Heart left ventricle (tissue), 13 donors: Measurements from ENCODE around the gene ABTB2.

Experiments
- POLR2A ChIP-seq, 2 donors: fragments of 450-650 bp; IDR thresholded peaks; one replicate each; pipeline ENCODE4 v1.6.1; 2017; ENCODE audit warnings: antibody characterized with exemption in 2 of 2, mild to moderate bottlenecking in 2 of 2, moderate library complexity in 2 of 2
- TF ChIP-seq, protein P1 (sequence below), 12 donors: fragments of 200-600 bp; sonication (generic) in 4 of 12; IDR thresholded peaks; one replicate each; pipeline versions ENCODE4 v1.5.0 to v1.8.0; 2018 to 2022; ENCODE audit warnings: antibody characterized with exemption in 12 of 12, mild to moderate bottlenecking in 5 of 12
- donor health status: ischemic (EF 13 %, LVEDD 7.1; RV severe dilation, severe dysfunction).
- donor health status: DM: no; HTN: yes; CAD: no.
- donor health status: DM: no; HTN: no; CAD: no.
- donor health status: ischemic (EF 25% LVEDD 6.9; RV normal size, moderate dysfunction).
- donor health status: ischemic (EF 25% LVEDD 5.7; RV mildly dilated, moderate dysfunction).
- donor health status: ischemic (EF 35%, LVEDD 5.7; RV mildly dilated, moderate dysfunction).
- donor health status: nonischemic (EF 11% LVEDD 7.7; RV severe dilation, severe dysfunction).
- donor health status: DM: yes; HTN: yes; CAD: no.
- donor health status: PGD.
- donor health status: ischemic (EF 29% LVEDD 5.4; RV normal size, mild dysfunction).
- donor health status: nonischemic (EF 23%, LVEDD 6.1; RV moderate dilation, normal function).

DNA sequence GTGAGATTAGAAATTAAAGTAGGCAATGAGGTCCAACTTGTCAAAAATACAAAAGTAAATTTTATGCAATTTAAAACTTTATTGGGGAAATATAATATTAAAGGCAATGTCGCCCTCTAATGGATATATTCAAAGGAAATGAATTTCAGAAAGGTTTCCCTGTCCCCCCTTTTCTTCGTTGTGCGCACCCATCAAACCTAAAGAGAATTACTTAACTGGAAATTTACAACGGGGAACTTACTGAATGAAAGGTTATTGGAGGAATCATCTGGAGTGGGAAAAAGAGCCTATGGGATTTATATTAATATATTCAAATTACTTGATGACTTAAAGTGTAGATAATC lies 1.7 kb upstream of the ABTB2 start:
- TF ChIP-seq, protein P1, sequence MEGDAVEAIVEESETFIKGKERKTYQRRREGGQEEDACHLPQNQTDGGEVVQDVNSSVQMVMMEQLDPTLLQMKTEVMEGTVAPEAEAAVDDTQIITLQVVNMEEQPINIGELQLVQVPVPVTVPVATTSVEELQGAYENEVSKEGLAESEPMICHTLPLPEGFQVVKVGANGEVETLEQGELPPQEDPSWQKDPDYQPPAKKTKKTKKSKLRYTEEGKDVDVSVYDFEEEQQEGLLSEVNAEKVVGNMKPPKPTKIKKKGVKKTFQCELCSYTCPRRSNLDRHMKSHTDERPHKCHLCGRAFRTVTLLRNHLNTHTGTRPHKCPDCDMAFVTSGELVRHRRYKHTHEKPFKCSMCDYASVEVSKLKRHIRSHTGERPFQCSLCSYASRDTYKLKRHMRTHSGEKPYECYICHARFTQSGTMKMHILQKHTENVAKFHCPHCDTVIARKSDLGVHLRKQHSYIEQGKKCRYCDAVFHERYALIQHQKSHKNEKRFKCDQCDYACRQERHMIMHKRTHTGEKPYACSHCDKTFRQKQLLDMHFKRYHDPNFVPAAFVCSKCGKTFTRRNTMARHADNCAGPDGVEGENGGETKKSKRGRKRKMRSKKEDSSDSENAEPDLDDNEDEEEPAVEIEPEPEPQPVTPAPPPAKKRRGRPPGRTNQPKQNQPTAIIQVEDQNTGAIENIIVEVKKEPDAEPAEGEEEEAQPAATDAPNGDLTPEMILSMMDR (IDR thresholded peaks at IDR 0.05) = peak in 10 of 12 donors; percentile 6 to 58 (median 44)
- TF ChIP-seq POLR2A (IDR thresholded peaks at IDR 0.05) = no peak
